GM12878 (cell line): ENCODE data around the gene SASH3.

Experiments used
- CREB1 ChIP-seq: IDR thresholded peaks from 2 replicates; pipeline ENCODE4 v1.6.1; 2012; ENCODE audit warnings: low read depth, mild to moderate bottlenecking, inconsistent platforms
- ETV6 ChIP-seq, 2 experiments: fragments of 450-650 bp in 1 of 2; IDR thresholded peaks in 1 of 2; conservative IDR thresholded peaks in 1 of 2; 2 replicates each; pipeline ENCODE4 v1.6.1; 2014; ENCODE audit warnings: antibody characterized with exemption in 1 of 2, borderline replicate concordance in 1 of 2, low read depth in 1 of 2, mild to moderate bottlenecking in 1 of 2, moderate library complexity in 1 of 2
- JUND ChIP-seq: IDR thresholded peaks from 2 replicates; pipeline ENCODE4 v1.6.1; 2012; ENCODE audit warnings: low read depth, mild to moderate bottlenecking, low read length, improper control_type of control experiment, moderate library complexity
- POLR2A ChIP-seq: IDR thresholded peaks from 2 replicates; pipeline ENCODE4 v1.6.1; 2011; ENCODE audit warnings: low read depth, mild to moderate bottlenecking, low read length
- POLR2AphosphoS2 ChIP-seq: IDR thresholded peaks from 2 replicates; pipeline ENCODE4 v1.6.1; 2011; ENCODE audit warnings: low read depth, mild to moderate bottlenecking, low read length, improper control_type of control experiment, moderate library complexity
- SMARCA5 ChIP-seq: fragments of 450-650 bp; IDR thresholded peaks from 2 replicates; pipeline ENCODE4 v1.6.1; 2017; ENCODE audit warnings: mild to moderate bottlenecking
- TF ChIP-seq, protein P1 (sequence below), 3 experiments: IDR thresholded peaks in 2 of 3; conservative IDR thresholded peaks in 1 of 3; 2 replicates each; pipeline ENCODE4 v1.5.1; 2011; ENCODE audit warnings: low read depth in 3 of 3, low read length in 3 of 3, mild to moderate bottlenecking in 3 of 3, control low read depth in 2 of 3, moderate library complexity in 2 of 3, inconsistent platforms in 1 of 3, mixed read lengths in 1 of 3; ENCODE audit not compliant: control insufficient read depth in 2 of 3, insufficient read depth in 1 of 3; ENCODE audit errors: extremely low read depth in 1 of 3
- TF ChIP-seq, protein P2 (sequence below): IDR thresholded peaks from 2 replicates; pipeline ENCODE4 v1.6.1; 2012; ENCODE audit warnings: mild to moderate bottlenecking, low read depth, low read length
- TF ChIP-seq, protein P3 (sequence below): fragments of 450-650 bp; IDR thresholded peaks from 2 replicates; pipeline ENCODE4 v1.6.1; 2017; ENCODE audit warnings: mild to moderate bottlenecking

- TF ChIP-seq, protein P1, sequence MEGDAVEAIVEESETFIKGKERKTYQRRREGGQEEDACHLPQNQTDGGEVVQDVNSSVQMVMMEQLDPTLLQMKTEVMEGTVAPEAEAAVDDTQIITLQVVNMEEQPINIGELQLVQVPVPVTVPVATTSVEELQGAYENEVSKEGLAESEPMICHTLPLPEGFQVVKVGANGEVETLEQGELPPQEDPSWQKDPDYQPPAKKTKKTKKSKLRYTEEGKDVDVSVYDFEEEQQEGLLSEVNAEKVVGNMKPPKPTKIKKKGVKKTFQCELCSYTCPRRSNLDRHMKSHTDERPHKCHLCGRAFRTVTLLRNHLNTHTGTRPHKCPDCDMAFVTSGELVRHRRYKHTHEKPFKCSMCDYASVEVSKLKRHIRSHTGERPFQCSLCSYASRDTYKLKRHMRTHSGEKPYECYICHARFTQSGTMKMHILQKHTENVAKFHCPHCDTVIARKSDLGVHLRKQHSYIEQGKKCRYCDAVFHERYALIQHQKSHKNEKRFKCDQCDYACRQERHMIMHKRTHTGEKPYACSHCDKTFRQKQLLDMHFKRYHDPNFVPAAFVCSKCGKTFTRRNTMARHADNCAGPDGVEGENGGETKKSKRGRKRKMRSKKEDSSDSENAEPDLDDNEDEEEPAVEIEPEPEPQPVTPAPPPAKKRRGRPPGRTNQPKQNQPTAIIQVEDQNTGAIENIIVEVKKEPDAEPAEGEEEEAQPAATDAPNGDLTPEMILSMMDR (IDR thresholded peaks at IDR 0.05 in 2 of 3, conservative IDR thresholded peaks at IDR 0.05 in 1 of 3; ENCODE audit: control insufficient read depth in 2 of 3, extremely low read depth in 1 of 3, insufficient read depth in 1 of 3, low read depth in 3 of 3, low read length in 3 of 3) = no peak
- TF ChIP-seq JUND (no peak), CREB1 (no peak), POLR2AphosphoS2 (no peak), POLR2A (no peak), ETV6 (conservative IDR thresholded peaks at IDR 0.05 in 1 of 2, IDR thresholded peaks at IDR 0.05 in 1 of 2; ENCODE audit: borderline replicate concordance in 1 of 2, low read depth in 1 of 2) (no peak), SMARCA5 (no peak)
- TF ChIP-seq, protein P2, sequence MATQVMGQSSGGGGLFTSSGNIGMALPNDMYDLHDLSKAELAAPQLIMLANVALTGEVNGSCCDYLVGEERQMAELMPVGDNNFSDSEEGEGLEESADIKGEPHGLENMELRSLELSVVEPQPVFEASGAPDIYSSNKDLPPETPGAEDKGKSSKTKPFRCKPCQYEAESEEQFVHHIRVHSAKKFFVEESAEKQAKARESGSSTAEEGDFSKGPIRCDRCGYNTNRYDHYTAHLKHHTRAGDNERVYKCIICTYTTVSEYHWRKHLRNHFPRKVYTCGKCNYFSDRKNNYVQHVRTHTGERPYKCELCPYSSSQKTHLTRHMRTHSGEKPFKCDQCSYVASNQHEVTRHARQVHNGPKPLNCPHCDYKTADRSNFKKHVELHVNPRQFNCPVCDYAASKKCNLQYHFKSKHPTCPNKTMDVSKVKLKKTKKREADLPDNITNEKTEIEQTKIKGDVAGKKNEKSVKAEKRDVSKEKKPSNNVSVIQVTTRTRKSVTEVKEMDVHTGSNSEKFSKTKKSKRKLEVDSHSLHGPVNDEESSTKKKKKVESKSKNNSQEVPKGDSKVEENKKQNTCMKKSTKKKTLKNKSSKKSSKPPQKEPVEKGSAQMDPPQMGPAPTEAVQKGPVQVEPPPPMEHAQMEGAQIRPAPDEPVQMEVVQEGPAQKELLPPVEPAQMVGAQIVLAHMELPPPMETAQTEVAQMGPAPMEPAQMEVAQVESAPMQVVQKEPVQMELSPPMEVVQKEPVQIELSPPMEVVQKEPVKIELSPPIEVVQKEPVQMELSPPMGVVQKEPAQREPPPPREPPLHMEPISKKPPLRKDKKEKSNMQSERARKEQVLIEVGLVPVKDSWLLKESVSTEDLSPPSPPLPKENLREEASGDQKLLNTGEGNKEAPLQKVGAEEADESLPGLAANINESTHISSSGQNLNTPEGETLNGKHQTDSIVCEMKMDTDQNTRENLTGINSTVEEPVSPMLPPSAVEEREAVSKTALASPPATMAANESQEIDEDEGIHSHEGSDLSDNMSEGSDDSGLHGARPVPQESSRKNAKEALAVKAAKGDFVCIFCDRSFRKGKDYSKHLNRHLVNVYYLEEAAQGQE = no peak
- TF ChIP-seq, protein P3, sequence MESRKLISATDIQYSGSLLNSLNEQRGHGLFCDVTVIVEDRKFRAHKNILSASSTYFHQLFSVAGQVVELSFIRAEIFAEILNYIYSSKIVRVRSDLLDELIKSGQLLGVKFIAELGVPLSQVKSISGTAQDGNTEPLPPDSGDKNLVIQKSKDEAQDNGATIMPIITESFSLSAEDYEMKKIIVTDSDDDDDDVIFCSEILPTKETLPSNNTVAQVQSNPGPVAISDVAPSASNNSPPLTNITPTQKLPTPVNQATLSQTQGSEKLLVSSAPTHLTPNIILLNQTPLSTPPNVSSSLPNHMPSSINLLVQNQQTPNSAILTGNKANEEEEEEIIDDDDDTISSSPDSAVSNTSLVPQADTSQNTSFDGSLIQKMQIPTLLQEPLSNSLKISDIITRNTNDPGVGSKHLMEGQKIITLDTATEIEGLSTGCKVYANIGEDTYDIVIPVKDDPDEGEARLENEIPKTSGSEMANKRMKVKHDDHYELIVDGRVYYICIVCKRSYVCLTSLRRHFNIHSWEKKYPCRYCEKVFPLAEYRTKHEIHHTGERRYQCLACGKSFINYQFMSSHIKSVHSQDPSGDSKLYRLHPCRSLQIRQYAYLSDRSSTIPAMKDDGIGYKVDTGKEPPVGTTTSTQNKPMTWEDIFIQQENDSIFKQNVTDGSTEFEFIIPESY = no peak
Observed at GRCh38 chrX:129750971-129751370, 28.8 kb upstream of the SASH3 start.
